HFF-Myc (cell line): Measurements from ENCODE around the gene NSDHL.

Experiments used
- DNase-seq: peaks from one replicate; pipeline ENCODE4 v3.0.0-alpha.2; 2011; ENCODE audit warnings: low read depth; ENCODE audit errors: extremely low read depth
- H3K4me3 ChIP-seq: replicated peaks from 2 replicates; pipeline ENCODE4 v1.5.1; 2011; ENCODE audit warnings: low read depth, mild to moderate bottlenecking, control low read depth, low read length
- TF ChIP-seq, protein P1 (sequence below): IDR thresholded peaks from 2 replicates; pipeline ENCODE4 v1.5.1; 2012; ENCODE audit warnings: mild to moderate bottlenecking, low read depth, low read length, control low read depth; ENCODE audit errors: missing control alignments

The NSDHL gene

DNA sequence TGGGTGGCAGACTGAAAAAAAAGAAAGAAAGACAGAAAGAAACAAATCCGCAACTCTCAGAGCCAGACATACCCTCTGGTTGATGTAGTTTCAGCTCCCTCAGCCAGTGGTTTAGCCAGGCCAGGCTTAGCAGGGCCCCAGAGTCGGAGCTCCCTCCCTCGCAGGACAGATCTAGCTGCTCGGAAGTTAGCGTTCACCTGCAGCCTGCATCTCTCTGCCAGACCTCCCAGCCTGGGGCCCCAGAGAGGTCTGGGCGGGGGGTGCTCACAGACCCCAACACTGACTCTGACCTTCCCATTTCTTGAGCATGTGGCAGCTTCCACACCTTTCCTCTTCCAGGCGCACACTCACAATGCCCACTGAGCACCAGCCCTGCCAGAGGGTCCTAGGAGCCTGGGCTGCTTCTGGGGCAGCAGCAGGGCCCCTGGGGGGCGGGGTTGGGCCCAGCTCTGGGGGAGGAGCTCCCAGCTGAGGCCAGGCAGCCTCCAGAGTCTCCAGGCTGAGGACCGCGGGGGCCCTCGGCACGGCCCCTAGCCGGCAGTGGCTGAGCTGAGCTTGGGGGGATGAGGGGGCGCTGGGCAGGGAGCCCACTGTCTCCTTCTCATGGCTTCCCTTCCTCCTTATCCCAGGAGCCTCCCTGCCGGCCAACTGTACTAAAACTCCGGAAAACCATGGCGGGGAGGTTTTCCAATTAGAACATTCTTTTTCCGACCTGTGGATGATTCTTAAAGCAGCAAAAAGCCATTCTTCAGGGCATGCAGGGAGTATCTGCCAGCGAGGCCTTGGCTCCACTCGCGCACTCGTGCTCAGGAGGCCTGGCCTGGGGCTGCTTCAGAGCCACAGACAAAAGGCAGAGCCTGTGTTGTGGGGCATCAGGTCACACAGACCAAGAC is 62.4 kb downstream of the NSDHL start:
- DNase-seq: no peak
- TF ChIP-seq, protein P1, sequence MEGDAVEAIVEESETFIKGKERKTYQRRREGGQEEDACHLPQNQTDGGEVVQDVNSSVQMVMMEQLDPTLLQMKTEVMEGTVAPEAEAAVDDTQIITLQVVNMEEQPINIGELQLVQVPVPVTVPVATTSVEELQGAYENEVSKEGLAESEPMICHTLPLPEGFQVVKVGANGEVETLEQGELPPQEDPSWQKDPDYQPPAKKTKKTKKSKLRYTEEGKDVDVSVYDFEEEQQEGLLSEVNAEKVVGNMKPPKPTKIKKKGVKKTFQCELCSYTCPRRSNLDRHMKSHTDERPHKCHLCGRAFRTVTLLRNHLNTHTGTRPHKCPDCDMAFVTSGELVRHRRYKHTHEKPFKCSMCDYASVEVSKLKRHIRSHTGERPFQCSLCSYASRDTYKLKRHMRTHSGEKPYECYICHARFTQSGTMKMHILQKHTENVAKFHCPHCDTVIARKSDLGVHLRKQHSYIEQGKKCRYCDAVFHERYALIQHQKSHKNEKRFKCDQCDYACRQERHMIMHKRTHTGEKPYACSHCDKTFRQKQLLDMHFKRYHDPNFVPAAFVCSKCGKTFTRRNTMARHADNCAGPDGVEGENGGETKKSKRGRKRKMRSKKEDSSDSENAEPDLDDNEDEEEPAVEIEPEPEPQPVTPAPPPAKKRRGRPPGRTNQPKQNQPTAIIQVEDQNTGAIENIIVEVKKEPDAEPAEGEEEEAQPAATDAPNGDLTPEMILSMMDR: no peak
- H3K4me3 ChIP-seq: no peak overlapping the region

DNA sequence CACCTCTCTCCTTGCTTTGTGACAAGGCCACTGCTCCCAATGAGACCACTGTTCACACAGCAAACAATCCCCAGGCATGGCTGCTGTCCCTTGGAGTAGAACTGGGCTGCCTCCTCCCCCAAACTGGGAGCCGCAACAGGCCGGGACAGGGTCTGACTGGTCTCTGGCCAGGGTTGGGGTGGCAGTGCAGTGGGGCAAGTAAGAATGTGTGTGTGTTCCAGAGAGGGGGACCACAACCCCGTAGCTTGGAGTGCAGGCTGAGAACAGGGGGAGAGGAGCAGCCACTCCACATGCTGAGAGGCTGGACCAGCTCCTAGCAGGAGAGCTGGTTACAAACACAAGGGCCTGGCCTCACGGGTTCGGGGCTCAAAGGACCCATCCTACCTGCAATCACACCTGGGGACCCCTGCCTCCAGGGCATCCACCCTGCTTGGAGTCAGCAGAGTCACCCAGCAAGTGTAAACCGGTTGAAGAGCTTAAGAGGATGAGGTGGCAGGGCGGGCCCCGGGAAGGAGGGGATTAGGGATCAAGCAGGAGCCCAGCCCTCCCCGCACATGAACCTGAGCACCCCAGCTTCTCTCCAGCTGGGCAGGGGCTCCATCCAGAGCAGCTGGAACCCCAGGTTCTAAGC is 63.2 kb downstream of the NSDHL start:
- TF ChIP-seq, protein P1: no peak
- no peak for DNase-seq
- H3K4me3 ChIP-seq: no peak overlapping the region

DNA sequence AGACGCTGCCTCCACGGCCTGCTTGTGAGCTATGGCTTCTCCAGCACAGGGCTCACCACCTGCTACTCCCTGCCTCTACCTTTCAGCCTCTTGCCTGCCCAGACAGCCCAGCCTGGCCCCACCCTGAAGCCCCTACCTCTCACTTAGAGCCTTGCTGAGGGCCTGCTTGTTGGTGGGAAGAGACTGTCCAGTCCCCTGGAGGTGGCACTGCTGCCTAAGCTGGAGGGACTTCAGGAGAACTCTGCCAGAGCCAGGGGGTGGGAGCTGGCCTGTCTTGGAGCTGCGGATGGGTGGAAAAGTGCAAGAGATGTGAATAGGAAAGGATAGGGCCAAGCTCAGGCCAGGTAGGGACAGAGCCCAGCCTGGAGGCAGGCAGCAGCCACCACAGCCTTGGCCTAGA is 64.3 kb downstream of the NSDHL start:
- DNase-seq: no peak
- no peak overlapping the region for H3K4me3 ChIP-seq
- TF ChIP-seq, protein P1: no peak

DNA sequence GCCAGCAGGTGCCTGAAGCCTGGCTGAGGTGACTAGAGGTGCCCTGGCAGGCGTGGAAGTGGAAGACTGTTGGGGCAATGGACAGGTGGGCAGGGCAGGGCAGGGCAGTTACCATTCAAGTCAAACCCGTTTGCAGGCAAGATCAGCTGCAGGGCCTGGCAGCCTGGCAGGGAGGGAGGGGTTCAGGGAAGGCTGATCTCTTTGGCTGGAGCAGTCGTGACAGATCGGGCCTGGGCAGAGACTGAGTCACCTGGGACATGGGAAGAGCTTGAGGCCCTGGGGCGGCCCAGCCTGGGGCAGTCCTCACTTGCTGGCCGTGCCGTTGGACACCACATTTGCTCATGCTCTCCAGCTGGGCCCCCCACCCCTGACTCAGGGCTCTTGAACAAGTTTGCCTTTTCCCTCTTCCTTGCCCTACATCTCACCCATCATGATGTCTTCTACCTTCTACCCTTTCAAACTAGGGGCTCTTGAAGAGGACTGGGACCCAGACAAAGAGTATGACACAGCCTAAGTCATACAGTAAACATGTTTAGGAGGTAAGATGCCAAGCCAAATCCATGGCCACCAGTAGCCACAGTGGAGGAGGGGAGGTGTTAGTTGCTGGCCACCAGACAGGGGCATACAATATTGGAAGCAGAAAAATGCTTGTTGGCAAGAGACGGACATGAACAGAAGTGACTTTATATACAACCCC is 65.0 kb downstream of the NSDHL start:
- H3K4me3 ChIP-seq: no peak overlapping the region
- DNase-seq: no peak
- TF ChIP-seq, protein P1: no peak

DNA sequence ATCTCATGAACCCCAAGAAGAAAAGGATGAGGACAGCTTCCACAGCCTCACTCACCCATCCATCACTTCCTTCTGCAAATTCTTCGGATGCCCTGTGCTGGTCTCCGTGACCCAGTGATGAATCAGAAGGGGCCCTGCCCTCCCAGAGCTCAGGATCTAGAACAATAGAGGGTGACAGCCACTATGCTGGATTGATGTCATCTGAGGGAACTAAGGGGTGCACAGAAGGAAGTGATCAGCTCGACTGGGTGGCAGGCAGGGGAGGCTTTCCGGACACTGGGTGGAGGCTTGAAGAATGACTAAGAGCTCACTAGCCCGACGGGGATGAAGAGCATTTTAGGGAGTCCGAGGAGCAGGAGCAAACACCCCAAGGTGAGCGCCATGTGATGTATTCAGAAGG is 65.6 kb downstream of the NSDHL start:
- H3K4me3 ChIP-seq: no peak overlapping the region
- no peak for DNase-seq
- TF ChIP-seq, protein P1: no peak

DNA sequence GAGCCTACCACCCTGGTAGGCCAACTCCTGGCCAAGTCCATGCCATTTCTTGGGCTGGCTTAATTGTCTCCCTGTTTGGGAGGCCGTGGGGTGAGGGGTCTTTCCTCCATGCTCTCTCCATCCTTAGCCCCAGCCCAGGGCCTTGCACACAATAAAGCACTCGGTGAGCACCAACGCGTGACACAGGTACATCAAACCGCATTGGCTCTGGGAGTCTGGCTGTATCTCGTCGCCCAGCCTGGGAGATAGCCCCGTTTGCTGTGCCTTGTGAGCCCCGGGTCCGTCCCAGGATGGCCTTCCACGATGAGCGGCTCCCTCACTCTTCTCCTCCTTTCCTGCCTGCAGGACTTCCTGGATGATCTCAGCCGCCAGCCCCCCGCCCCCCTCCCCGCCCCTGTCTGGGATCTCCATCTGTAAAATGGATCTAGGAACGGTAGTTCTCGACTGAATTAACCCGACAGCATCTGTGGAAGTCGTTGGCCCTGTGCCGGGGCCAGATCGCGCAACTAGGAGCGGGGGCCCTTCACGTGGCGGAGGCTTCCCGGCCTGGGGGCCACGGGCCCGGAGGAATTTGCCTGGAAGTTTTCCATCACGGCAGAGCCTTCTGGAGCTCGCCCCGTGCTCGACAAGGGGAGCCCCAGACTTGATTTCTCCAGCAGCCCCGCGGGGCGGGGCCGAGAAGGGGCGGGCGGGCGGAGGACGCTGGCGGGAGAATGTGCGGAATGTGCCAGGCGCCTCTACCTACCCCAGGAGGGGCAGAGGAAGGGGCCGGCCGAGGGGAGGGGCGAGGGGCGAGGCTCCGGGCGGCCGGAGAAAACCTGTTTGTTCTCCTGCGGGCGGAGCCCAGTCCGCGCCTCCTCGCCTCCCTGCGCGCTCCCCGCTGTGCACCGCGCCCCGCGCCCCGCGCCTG is 66.6 kb downstream of the NSDHL start, which contains the start of gene ZNF185:
TSS of gene ZNF185 (plus strand) at position 846 of the 910 bp plus-strand sequence. CDS start 16,423 bp downstream, outside the sequence.
- H3K4me3 ChIP-seq: 0 out of 2 replicates have a peak within 1 kb of the TSS, but pooled peaks have one; percentile 17
- TF ChIP-seq, protein P1: no peak
- DNase-seq: no peak
